ENCODE results near the gene TANC1.
"Not testable (repeated sequence)": the region's sequence is repeated elsewhere in the genome, so short reads cannot be mapped to it uniquely, and the experiment has no call there.

TANC1 gene

GRCh38 chr2:159134979-159135378 lies 166.5 kb downstream of the TANC1 start:
- in situ Hi-C loops (cut with MboI; ENCODE audit: low sequenced_read_pairs) = no loop called here

DNA sequence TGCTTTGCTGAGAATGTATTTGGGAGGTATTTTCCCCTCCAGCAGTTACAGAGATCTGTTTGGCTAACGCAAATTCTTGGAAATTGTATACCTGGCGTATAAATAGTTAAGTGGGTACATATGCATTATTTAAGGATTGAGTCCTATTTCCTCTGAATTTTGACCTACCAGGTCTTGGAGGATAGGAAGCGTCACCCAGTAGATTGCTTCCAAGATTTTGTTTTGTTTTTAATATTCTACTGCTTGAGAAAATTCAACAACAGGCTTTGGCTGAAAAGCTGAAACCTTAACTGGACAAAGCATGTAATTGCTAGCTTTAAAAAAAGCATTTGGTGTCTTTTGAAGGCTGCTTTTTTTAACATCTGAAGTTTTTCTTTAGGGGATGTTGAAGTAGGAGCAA lies 168.0 kb downstream of the TANC1 start:
- in situ Hi-C loops (cut with MboI; ENCODE audit: low sequenced_read_pairs) = no loop called here

GRCh38 chr2:159137511-159138241 lies 169.2 kb downstream of the TANC1 start:
- in situ Hi-C loops (cut with MboI; ENCODE audit: low sequenced_read_pairs) = no loop called here

- in situ Hi-C loops (cut with MboI; ENCODE audit: low sequenced_read_pairs) = no loop called here
Measured at GRCh38 chr2:159138642-159139182, 170.3 kb downstream of the TANC1 start.

DNA sequence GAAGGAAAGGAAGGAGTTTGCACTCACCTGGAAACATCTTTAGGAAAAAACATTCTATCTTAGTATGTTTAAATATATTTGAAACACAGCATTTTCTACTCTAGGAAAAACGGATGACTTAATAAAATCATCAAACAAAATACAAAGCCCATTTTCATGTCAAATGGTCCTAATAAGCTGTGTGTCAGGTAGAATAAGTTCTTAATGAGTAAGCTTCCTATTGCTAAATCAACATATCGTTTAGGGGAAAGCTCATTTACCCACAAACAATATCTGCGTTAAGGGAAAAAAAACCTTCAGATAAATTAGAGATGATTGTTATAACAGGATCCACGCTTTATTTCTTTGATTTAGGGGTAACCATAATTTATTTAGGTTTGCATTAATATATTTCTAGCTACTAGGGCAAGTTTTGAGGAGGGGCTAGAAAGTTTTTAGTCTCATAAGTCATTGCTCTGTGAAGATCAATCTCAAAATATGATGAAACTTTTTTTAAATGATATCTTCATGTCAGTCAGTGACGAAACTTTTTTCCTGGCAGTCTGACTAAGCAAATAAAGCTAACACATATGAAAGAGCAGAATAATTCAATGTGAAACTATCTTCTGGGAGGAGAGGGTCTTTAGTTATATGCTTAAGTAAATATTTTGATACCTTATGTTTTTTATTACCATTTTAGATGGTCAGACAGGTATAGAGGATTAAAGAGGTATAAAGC lies 170.9 kb downstream of the TANC1 start:
- in situ Hi-C loops (cut with MboI; ENCODE audit: low sequenced_read_pairs) = no loop called here

DNA sequence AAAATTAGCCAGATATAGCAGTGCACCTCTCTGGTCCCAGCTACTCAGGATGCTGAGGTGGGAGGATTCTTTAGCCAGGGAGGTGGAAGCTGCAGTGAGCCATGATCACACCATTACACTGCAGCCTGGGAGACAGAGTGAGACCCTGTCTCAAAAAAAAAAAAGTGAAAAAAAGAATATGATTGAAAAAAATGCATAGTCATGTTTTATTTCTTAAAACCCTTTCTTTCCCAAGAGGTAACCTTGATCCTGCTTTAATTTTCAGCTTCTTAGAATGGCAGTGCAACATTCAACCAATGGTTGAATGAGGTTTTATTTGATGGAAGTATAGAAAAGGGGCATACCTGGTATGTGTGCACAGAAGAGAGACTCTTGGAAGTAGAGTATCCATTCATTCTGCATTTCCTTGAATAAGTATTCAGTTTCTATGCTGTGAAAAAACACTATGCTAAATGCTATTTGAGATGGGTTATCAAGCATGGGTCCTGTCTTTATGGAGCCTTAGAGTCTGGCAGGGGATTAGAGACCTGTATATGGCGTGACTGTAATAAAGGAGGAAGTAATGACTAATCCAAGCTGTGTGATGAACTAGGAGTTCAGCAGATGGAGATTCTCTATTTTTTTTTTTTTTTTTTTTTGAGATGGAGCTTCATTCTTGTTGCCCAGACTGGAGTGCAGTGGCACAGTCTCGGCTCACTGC lies 171.8 kb downstream of the TANC1 start:
- in situ Hi-C loops (cut with MboI; ENCODE audit: low sequenced_read_pairs) = no loop called here

- in situ Hi-C loops (cut with MboI; ENCODE audit: low sequenced_read_pairs) = not testable (repeated sequence)
Measured at GRCh38 chr2:159140821-159141220, 172.4 kb downstream of the TANC1 start.

DNA sequence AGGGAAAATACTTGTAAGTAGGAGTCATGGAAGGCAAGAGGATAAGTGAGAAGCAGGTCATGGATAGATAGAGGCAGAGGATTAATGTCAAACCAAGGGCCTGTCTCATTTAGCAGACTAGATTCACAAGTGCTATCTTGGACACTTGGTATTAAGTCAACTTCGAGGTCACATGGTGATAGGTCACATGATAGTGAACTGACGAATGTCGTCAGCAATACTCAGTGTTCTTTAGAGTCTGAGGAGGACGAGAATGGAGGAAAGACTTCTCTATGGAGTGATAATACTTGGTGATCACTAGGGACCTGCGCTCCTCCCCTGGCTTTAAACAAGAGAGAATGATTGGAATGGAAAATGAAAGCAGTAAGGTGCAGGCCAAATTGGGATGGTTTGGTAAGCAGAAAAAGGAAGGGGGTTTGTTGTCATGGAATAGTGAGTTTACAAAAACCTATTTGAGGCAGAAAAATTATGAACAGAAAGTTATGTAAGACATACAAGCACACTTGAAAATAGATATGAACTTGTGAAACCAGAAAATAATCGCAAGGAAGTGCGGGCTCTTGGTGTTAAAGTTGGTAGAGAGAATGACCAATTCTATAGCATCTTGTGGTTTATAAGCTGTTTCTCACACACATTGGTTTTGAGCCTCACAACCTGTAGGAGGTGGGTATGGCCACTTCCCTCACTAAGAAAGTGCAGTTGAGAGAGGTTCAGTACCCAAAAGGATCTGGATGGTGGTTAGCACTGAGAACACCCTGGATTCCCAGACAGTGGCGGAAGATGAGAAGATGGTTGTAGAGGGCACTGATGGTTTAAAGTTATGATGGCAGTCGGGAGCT lies 176.6 kb downstream of the TANC1 start:
- in situ Hi-C loops (cut with MboI; ENCODE audit: low sequenced_read_pairs) = no loop called here

DNA sequence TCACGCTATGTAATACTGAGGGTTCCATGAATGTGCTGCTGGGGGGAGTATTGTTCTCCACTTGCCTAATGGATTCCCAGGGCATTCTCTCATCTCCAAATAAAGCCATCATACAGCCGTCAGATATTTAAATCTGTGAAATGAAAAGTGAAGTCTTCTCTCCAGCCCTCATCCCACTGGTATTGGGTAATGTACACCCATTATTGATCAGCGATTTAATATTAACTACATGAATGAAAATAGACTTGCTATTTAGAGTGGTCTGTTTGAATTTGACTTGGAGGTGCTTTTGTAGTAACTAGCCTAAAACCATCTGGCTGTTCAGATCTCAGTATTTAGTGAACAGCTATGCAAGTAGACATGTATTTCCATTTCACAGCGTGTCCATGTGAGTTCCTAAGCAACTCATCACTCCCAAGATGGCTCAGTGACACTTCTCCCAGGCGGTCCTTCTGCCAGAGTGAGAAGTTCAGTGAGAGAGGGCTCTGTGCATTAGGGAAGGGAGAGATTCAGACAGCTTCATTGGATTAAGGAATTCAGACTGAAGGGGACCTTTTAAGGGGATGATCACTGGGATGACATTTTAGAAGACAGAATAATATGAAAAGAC lies 177.4 kb downstream of the TANC1 start:
- in situ Hi-C loops (cut with MboI; ENCODE audit: low sequenced_read_pairs) = no loop called here

GRCh38 chr2:159146996-159147666 lies 178.7 kb downstream of the TANC1 start:
- in situ Hi-C loops (cut with MboI; ENCODE audit: low sequenced_read_pairs) = no loop called here

- in situ Hi-C loops (cut with MboI; ENCODE audit: low sequenced_read_pairs) = no loop called here
Measured at GRCh38 chr2:159147690-159148089, 179.2 kb downstream of the TANC1 start.

GRCh38 chr2:159148901-159149300 lies 180.5 kb downstream of the TANC1 start:
- in situ Hi-C loops (cut with MboI; ENCODE audit: low sequenced_read_pairs) = no loop called here

DNA sequence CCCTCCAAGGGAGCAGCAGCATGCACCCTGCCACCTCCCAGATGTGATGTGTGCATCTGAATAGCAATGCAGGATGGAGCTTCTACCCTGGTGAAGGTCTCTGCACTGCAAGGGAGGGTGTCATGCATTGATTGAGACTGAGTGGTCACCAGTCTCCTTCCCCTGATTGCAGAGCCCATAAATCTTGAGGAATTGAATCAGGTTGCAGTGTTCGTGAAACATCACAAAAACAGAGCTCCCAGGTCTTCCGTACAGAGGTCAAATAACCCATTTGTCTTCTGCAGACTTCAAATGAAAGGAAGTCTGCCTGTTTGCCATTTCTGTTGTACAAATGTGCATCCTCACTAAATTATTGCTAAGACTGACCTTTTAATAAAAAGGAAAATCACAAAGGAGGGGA lies 181.3 kb downstream of the TANC1 start:
- in situ Hi-C loops (cut with MboI; ENCODE audit: low sequenced_read_pairs) = no loop called here

- in situ Hi-C loops (cut with MboI; ENCODE audit: low sequenced_read_pairs) = no loop called here
Measured at GRCh38 chr2:159150280-159150746, 181.9 kb downstream of the TANC1 start.

DNA sequence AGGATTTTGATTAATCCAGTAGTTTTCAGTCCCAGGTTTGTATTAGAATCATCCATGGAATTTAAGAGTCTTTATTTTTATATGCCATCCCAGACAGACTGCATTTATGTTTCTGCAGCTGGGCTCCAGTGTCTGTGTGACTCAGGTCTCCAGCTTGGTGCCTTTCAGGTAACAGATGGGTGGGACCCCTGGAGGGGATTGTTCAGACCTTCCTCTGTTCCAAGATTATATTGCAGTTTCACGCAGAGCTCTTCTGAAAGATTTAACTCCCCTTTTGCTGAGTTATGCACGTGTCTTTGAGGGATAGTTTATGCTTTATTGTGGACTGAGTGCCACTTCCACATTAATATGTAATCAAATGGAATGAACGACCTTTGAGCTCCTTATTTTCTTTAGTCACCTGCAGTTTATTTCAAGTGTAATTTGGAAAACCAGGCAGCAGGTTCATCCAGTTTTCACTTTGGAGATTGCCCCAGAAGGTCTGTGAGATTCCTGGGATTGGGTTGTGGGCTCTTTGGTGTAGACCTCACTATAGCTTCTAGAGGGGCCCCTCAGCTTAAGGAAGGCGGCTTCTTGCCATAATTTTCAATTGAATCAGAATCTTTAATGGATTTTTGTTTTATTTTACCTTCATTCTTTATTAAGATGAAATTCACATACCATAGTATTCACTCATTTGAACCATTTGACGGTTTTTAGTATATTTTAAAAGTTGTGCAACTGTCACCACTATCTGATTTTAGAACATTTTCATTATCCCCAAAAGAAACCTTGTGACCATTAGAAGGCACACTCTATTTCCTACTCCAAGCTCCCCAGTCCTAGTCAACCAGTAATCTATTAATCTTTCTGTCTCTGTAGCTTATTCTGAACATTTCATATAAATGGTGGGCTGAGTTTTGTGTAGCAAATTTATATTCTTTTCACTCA lies 183.0 kb downstream of the TANC1 start:
- in situ Hi-C loops (cut with MboI; ENCODE audit: low sequenced_read_pairs) = no loop called here

DNA sequence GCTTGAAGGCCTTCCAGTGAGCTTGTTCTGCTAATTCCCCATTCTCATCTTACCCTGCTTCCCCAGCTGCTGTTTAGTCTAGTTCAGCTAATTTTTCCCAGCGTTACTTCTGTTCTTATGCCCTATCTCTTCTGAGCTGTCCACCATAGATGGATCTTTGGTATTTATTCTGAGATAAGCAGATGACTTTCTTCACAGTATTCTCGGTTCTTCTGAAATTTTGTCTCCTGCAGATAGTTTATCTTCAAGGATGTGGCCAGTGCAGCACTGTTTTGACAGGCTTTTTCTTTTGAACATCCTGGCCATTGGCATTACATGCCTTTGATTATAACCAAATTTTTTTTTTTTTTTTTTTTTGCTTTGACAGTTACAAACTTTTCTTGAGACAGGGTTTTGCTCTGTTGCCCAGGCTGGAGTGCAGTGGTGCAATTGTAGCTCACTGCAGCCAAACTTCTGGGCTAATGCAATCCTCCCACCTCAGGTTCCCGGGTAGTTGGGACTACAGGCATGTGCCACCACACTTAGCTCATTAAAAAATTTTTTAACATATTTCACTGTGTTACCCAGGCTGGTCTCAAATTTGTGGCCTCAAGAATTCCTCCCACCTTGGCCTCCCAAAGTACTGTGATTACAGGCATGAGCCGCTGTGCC lies 183.8 kb downstream of the TANC1 start:
- in situ Hi-C loops (cut with MboI; ENCODE audit: low sequenced_read_pairs) = no loop called here

DNA sequence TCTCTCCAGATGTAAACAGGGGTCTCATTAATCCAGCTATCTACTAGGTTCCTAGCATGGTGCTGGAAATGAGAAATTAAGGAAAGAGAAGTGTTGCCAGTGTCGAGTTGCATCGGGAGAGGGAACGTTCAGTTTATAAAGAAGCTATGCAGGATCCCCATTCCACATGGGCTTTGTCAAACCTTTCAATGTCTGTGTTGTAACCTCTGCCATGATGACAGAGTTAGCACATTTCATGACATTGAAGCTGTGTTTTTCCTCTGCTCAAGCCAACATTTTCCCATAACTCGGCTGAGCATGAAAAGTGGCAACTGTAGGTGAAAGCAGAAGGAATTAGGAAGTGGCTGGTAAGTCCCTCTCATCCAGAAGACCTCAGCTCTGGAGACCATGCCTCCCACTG lies 184.6 kb downstream of the TANC1 start:
- in situ Hi-C loops (cut with MboI; ENCODE audit: low sequenced_read_pairs) = no loop called here

DNA sequence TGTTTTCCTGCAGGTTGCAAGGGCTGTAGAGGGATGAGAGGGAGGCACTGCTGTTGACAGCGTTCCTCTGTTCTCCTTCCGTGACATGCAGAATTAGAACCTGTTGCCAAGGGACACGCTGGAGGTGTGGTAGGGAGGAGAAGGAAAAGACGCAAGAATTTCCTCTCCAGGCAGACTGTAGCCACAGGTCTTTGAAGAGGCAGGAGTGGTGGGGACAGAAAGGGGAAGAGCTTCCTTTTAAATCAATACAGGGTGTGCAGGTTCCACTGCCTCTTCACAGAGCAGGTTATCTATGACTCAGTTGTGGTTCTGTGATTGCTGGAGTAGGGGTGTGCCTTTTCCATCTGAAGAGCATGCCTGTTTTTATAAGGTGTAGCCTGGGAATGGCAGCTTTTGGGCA lies 185.0 kb downstream of the TANC1 start:
- in situ Hi-C loops (cut with MboI; ENCODE audit: low sequenced_read_pairs) = no loop called here
